ENCODE data around the gene ATG101.

DNA sequence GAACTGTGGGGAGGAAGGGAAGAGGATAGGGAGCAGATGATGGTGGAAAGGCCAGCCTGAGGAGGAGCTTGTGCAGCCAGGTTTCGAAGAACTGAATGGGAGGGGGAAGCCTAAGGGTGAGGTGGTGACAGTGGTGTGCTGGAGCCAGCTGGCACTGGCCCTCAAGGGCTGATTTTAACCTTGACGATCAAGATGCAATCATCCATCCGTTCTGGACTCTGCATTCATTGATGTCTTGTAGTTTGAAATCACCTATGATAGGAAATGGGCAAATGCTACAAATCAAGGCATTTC is 2.8 kb upstream of the ATG101 start:
- TF ChIP-seq, protein P1, sequence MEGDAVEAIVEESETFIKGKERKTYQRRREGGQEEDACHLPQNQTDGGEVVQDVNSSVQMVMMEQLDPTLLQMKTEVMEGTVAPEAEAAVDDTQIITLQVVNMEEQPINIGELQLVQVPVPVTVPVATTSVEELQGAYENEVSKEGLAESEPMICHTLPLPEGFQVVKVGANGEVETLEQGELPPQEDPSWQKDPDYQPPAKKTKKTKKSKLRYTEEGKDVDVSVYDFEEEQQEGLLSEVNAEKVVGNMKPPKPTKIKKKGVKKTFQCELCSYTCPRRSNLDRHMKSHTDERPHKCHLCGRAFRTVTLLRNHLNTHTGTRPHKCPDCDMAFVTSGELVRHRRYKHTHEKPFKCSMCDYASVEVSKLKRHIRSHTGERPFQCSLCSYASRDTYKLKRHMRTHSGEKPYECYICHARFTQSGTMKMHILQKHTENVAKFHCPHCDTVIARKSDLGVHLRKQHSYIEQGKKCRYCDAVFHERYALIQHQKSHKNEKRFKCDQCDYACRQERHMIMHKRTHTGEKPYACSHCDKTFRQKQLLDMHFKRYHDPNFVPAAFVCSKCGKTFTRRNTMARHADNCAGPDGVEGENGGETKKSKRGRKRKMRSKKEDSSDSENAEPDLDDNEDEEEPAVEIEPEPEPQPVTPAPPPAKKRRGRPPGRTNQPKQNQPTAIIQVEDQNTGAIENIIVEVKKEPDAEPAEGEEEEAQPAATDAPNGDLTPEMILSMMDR (IDR thresholded peaks at IDR 0.05), result no peak
- no peak for TF ChIP-seq POLR2A (IDR thresholded peaks at IDR 0.05)

Data from vagina (tissue), 2 donors.